HEK293 (cell line): ENCODE data around the gene CAP1.

Experiments used
- EGR2 ChIP-seq: fragments of 450-650 bp; formaldehyde crosslinking; IDR thresholded peaks from 2 replicates; pipeline ENCODE4 v1.5.1; 2016; ENCODE audit warnings: low read depth, missing biosample characterization, missing genetic modification characterization
- FEZF1 ChIP-seq: fragments of 450-650 bp; formaldehyde crosslinking; IDR thresholded peaks from 2 replicates; pipeline ENCODE4 v1.5.1; 2016; ENCODE audit warnings: missing biosample characterization, missing genetic modification characterization
- KLF16 ChIP-seq: fragments of 450-650 bp; formaldehyde crosslinking; IDR thresholded peaks from 2 replicates; pipeline ENCODE4 v1.5.1; 2017; ENCODE audit warnings: missing biosample characterization, missing genetic modification characterization
- KLF7 ChIP-seq: fragments of 450-650 bp; formaldehyde crosslinking; IDR thresholded peaks from 2 replicates; pipeline ENCODE4 v1.5.1; 2016; ENCODE audit warnings: missing biosample characterization, missing genetic modification characterization, borderline replicate concordance
- KLF8 ChIP-seq: fragments of 450-650 bp; formaldehyde crosslinking; IDR thresholded peaks from 2 replicates; pipeline ENCODE4 v1.5.1; 2016; ENCODE audit warnings: missing biosample characterization, missing genetic modification characterization
- OSR2 ChIP-seq: fragments of 450-650 bp; formaldehyde crosslinking; IDR thresholded peaks from 2 replicates; pipeline ENCODE4 v1.5.1; 2016; ENCODE audit warnings: missing biosample characterization, missing genetic modification characterization
- TCF7L2 ChIP-seq: IDR thresholded peaks from 2 replicates; pipeline ENCODE4 v1.6.1; 2011; ENCODE audit warnings: low read depth, mild to moderate bottlenecking, inconsistent platforms, low read length, moderate library complexity, borderline replicate concordance
- YY1 ChIP-seq: fragments of 450-650 bp; formaldehyde crosslinking; IDR thresholded peaks from 2 replicates; pipeline ENCODE4 v1.5.1; 2018; ENCODE audit warnings: missing biosample characterization, missing genetic modification characterization
- ZNF114 ChIP-seq: fragments of 450-650 bp; formaldehyde crosslinking; IDR thresholded peaks from 2 replicates; pipeline ENCODE4 v1.5.0; 2017; ENCODE audit warnings: missing biosample characterization, missing genetic modification characterization
- ZNF138 ChIP-seq: fragments of 450-650 bp; formaldehyde crosslinking; IDR thresholded peaks from 2 replicates; pipeline ENCODE4 v1.5.1; 2016; ENCODE audit warnings: missing biosample characterization, missing genetic modification characterization, borderline replicate concordance
- ZNF175 ChIP-seq: fragments of 450-650 bp; formaldehyde crosslinking; IDR thresholded peaks from 2 replicates; pipeline ENCODE4 v1.5.1; 2016; ENCODE audit warnings: missing biosample characterization, missing genetic modification characterization
- ZNF184 ChIP-seq: fragments of 450-650 bp; IDR thresholded peaks from 2 replicates; pipeline ENCODE4 v1.5.1; 2018; ENCODE audit warnings: missing biosample characterization, mild to moderate bottlenecking, missing genetic modification characterization
- ZNF2 ChIP-seq: fragments of 450-650 bp; formaldehyde crosslinking; IDR thresholded peaks from 2 replicates; pipeline ENCODE4 v1.5.1; 2016; ENCODE audit warnings: missing biosample characterization, missing genetic modification characterization
- ZNF223 ChIP-seq: fragments of 450-650 bp; formaldehyde crosslinking; IDR thresholded peaks from 2 replicates; pipeline ENCODE4 v1.5.1; 2016; ENCODE audit warnings: missing biosample characterization, missing genetic modification characterization
- ZNF23 ChIP-seq: fragments of 450-650 bp; formaldehyde crosslinking; IDR thresholded peaks from 2 replicates; pipeline ENCODE4 v1.5.1; 2016; ENCODE audit warnings: missing biosample characterization, missing genetic modification characterization, borderline replicate concordance
- ZNF335 ChIP-seq: fragments of 450-650 bp; formaldehyde crosslinking; conservative IDR thresholded peaks from 2 replicates; pipeline ENCODE4 v1.5.1; 2016; ENCODE audit warnings: missing biosample characterization, missing genetic modification characterization
- ZNF514 ChIP-seq: fragments of 450-650 bp; formaldehyde crosslinking; IDR thresholded peaks from 2 replicates; pipeline ENCODE4 v1.5.1; 2016; ENCODE audit warnings: missing biosample characterization, missing genetic modification characterization
- ZNF549 ChIP-seq: fragments of 450-650 bp; IDR thresholded peaks from 2 replicates; pipeline ENCODE4 v1.5.1; 2018; ENCODE audit warnings: missing biosample characterization, missing genetic modification characterization, mild to moderate bottlenecking, inconsistent platforms, moderate library complexity
- ZNF664 ChIP-seq: fragments of 450-650 bp; formaldehyde crosslinking; IDR thresholded peaks from 2 replicates; pipeline ENCODE4 v1.5.1; 2016; ENCODE audit warnings: missing biosample characterization, missing genetic modification characterization
- ZNF677 ChIP-seq: fragments of 450-650 bp; IDR thresholded peaks from 2 replicates; pipeline ENCODE4 v1.5.0; 2018; ENCODE audit warnings: missing biosample characterization, mild to moderate bottlenecking, missing genetic modification characterization, moderate library complexity
- ZNF830 ChIP-seq: fragments of 450-650 bp; IDR thresholded peaks from 2 replicates; pipeline ENCODE4 v1.5.0; 2018; ENCODE audit warnings: missing biosample characterization, missing genetic modification characterization, low read depth, mild to moderate bottlenecking, moderate library complexity
- TF ChIP-seq, protein P1 (sequence below): fragments of 450-650 bp; formaldehyde crosslinking; IDR thresholded peaks from 2 replicates; pipeline ENCODE4 v1.5.1; 2016; ENCODE audit warnings: missing biosample characterization, missing genetic modification characterization
- TF ChIP-seq, protein P2 (sequence below): fragments of 450-650 bp; formaldehyde crosslinking; IDR thresholded peaks from 2 replicates; pipeline ENCODE4 v1.5.1; 2016; ENCODE audit warnings: missing biosample characterization, missing genetic modification characterization
- TF ChIP-seq, protein P3 (sequence below): fragments of 450-650 bp; formaldehyde crosslinking; IDR thresholded peaks from 2 replicates; pipeline ENCODE4 v1.5.1; 2017; ENCODE audit warnings: missing biosample characterization, missing genetic modification characterization
- TF ChIP-seq, protein P4 (sequence below): sonication (generic); formaldehyde crosslinking; IDR thresholded peaks from 2 replicates; pipeline ENCODE4 v1.8.1; 2022; ENCODE audit warnings: mild to moderate bottlenecking, moderate library complexity, missing genetic modification reagents
- TF ChIP-seq, protein P5 (sequence below): fragments of 450-650 bp; formaldehyde crosslinking; conservative IDR thresholded peaks from 2 replicates; pipeline ENCODE4 v1.5.1; 2016; ENCODE audit warnings: low read depth, missing biosample characterization, missing genetic modification characterization
- TF ChIP-seq, protein P6 (sequence below): fragments of 450-650 bp; formaldehyde crosslinking; IDR thresholded peaks from 2 replicates; pipeline ENCODE4 v1.5.1; 2016; ENCODE audit warnings: missing biosample characterization, missing genetic modification characterization, low read depth

Gene CAP1

DNA sequence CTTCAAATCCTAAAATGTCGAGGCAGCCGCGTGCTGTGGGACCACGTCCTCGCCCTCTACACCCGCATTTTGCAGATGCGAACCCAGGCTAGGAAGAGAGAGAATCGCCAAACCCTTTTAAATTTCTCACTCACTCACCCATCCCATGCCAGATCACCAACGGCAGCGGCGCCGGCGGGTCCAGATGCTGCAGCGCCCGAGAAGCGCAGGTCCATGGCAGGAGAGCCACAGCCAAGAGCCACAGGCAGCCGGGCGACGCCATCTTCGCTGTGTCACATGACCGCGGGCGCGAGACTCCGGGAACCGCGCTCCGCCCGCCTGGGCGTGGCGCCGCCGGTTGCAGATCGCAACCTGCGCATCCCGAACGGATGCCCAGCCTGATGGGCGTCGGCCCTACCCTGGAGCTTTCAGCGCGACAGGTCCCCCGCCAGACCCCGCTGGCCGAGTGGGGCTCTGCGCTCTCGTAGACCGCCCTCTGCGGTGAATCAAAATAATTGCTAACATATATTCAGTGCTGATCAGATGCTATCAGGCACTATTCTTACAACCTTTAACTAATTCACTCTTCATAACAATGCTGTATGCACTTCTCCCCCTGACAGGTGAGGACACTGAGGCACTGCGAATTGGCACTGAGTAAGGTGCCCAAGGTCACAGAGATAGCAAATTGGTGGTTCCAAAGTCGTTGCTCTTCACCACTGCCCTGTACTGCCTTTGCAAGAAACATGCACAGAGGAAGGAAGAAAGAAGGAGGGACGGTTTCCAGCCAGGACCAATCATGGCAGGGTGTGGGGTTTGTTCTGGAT, 56.7 kb downstream of the CAP1 start, which contains the start of gene PPT1 (continued):
- TF ChIP-seq ZNF677 (tag by site-specific recombination), result no peak
- TF ChIP-seq, protein P1, sequence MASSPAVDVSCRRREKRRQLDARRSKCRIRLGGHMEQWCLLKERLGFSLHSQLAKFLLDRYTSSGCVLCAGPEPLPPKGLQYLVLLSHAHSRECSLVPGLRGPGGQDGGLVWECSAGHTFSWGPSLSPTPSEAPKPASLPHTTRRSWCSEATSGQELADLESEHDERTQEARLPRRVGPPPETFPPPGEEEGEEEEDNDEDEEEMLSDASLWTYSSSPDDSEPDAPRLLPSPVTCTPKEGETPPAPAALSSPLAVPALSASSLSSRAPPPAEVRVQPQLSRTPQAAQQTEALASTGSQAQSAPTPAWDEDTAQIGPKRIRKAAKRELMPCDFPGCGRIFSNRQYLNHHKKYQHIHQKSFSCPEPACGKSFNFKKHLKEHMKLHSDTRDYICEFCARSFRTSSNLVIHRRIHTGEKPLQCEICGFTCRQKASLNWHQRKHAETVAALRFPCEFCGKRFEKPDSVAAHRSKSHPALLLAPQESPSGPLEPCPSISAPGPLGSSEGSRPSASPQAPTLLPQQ (tag by site-specific recombination), result peak; percentile 100
- TF ChIP-seq, protein P2, sequence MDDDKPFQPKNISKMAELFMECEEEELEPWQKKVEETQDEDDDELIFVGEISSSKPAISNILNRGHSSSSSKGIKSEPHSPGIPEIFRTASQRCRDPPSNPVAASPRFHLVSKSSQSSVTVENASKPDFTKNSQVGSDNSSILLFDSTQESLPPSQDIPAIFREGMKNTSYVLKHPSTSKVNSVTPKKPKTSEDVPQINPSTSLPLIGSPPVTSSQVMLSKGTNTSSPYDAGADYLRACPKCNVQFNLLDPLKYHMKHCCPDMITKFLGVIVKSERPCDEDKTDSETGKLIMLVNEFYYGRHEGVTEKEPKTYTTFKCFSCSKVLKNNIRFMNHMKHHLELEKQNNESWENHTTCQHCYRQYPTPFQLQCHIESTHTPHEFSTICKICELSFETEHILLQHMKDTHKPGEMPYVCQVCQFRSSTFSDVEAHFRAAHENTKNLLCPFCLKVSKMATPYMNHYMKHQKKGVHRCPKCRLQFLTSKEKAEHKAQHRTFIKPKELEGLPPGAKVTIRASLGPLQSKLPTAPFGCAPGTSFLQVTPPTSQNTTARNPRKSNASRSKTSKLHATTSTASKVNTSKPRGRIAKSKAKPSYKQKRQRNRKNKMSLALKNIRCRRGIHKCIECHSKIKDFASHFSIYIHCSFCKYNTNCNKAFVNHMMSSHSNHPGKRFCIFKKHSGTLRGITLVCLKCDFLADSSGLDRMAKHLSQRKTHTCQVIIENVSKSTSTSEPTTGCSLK, result no peak
- TF ChIP-seq ZNF2, result no peak; the same call in 1 of the 2 replicates
- TF ChIP-seq TCF7L2, result no peak
- TF ChIP-seq EGR2 (tag by site-specific recombination), result no peak
- no peak for TF ChIP-seq ZNF549
- TF ChIP-seq KLF7 (tag by site-specific recombination), result peak; percentile 98
- TF ChIP-seq ZNF175 (tag by site-specific recombination), result no peak
- TF ChIP-seq ZNF184 (tag by site-specific recombination), result no peak
- no peak for TF ChIP-seq FEZF1 (tag by site-specific recombination)
- no peak for TF ChIP-seq ZNF223 (tag by site-specific recombination)
- TF ChIP-seq ZNF114 (tag by site-specific recombination), result no peak
- TF ChIP-seq, protein P3, sequence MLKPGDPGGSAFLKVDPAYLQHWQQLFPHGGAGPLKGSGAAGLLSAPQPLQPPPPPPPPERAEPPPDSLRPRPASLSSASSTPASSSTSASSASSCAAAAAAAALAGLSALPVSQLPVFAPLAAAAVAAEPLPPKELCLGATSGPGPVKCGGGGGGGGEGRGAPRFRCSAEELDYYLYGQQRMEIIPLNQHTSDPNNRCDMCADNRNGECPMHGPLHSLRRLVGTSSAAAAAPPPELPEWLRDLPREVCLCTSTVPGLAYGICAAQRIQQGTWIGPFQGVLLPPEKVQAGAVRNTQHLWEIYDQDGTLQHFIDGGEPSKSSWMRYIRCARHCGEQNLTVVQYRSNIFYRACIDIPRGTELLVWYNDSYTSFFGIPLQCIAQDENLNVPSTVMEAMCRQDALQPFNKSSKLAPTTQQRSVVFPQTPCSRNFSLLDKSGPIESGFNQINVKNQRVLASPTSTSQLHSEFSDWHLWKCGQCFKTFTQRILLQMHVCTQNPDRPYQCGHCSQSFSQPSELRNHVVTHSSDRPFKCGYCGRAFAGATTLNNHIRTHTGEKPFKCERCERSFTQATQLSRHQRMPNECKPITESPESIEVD (tag by site-specific recombination), result no peak
- no peak for TF ChIP-seq ZNF138 (tag by site-specific recombination)
- TF ChIP-seq ZNF664, result no peak
- TF ChIP-seq, protein P4, sequence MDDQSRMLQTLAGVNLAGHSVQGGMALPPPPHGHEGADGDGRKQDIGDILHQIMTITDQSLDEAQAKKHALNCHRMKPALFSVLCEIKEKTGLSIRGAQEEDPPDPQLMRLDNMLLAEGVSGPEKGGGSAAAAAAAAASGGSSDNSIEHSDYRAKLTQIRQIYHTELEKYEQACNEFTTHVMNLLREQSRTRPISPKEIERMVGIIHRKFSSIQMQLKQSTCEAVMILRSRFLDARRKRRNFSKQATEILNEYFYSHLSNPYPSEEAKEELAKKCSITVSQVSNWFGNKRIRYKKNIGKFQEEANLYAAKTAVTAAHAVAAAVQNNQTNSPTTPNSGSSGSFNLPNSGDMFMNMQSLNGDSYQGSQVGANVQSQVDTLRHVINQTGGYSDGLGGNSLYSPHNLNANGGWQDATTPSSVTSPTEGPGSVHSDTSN (CRISPR knock-in tag), result peak; percentile 81
- peak; percentile 94 for TF ChIP-seq ZNF335 (tag by site-specific recombination)
- no peak for TF ChIP-seq ZNF830 (tag by site-specific recombination)
- TF ChIP-seq KLF16 (tag by site-specific recombination), result peak; percentile 68
- TF ChIP-seq ZNF514 (tag by site-specific recombination), result no peak
- TF ChIP-seq ZNF23, result no peak
- TF ChIP-seq, protein P5, sequence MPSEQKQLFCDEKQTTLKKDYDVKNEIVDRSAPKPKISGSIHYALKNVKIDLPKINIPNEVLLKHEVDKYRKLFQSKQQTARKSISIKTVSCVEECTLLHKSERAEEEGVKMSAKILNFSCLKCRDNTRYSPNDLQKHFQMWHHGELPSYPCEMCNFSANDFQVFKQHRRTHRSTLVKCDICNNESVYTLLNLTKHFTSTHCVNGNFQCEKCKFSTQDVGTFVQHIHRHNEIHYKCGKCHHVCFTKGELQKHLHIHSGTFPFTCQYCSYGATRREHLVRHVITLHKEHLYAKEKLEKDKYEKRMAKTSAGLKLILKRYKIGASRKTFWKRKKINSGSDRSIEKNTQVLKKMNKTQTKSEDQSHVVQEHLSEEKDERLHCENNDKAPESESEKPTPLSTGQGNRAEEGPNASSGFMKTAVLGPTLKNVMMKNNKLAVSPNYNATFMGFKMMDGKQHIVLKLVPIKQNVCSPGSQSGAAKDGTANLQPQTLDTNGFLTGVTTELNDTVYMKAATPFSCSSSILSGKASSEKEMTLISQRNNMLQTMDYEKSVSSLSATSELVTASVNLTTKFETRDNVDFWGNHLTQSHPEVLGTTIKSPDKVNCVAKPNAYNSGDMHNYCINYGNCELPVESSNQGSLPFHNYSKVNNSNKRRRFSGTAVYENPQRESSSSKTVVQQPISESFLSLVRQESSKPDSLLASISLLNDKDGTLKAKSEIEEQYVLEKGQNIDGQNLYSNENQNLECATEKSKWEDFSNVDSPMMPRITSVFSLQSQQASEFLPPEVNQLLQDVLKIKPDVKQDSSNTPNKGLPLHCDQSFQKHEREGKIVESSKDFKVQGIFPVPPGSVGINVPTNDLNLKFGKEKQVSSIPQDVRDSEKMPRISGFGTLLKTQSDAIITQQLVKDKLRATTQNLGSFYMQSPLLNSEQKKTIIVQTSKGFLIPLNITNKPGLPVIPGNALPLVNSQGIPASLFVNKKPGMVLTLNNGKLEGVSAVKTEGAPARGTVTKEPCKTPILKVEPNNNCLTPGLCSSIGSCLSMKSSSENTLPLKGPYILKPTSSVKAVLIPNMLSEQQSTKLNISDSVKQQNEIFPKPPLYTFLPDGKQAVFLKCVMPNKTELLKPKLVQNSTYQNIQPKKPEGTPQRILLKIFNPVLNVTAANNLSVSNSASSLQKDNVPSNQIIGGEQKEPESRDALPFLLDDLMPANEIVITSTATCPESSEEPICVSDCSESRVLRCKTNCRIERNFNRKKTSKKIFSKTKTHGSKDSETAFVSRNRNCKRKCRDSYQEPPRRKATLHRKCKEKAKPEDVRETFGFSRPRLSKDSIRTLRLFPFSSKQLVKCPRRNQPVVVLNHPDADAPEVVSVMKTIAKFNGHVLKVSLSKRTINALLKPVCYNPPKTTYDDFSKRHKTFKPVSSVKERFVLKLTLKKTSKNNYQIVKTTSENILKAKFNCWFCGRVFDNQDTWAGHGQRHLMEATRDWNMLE (tag by site-specific recombination), result no peak
- TF ChIP-seq OSR2, result peak; percentile 56; the same call in 1 of the 2 replicates
- TF ChIP-seq, protein P6, sequence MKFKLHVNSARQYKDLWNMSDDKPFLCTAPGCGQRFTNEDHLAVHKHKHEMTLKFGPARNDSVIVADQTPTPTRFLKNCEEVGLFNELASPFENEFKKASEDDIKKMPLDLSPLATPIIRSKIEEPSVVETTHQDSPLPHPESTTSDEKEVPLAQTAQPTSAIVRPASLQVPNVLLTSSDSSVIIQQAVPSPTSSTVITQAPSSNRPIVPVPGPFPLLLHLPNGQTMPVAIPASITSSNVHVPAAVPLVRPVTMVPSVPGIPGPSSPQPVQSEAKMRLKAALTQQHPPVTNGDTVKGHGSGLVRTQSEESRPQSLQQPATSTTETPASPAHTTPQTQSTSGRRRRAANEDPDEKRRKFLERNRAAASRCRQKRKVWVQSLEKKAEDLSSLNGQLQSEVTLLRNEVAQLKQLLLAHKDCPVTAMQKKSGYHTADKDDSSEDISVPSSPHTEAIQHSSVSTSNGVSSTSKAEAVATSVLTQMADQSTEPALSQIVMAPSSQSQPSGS, result no peak
- peak; percentile 91 for TF ChIP-seq KLF8 (tag by site-specific recombination)
- TF ChIP-seq YY1 (tag by site-specific recombination), result peak; percentile 93
